Transverse colon (tissue), 4 donors: ENCODE measurements around the gene MIOX.

Experiments
- POLR2A ChIP-seq: fragments of 450-650 bp; IDR thresholded peaks from one replicate; pipeline ENCODE4 v1.6.1; 2016; ENCODE audit warnings: antibody characterized with exemption, mild to moderate bottlenecking, moderate library complexity
- POLR2AphosphoS5 ChIP-seq, 3 donors: sonication (generic); formaldehyde crosslinking; IDR thresholded peaks; one replicate each; pipeline ENCODE4 v1.6.1; 2016; ENCODE audit warnings: antibody characterized with exemption in 3 of 3
- TF ChIP-seq, protein P1 (sequence below), 5 experiments: fragments of 200-600 bp in 3 of 5; fragments of 450-650 bp in 2 of 5; sonication (generic) in 3 of 5; IDR thresholded peaks; 1 replicate in 2 of 5; 2 replicates in 3 of 5; pipeline ENCODE4 v1.5.1; 2016 to 2017; ENCODE audit warnings: antibody characterized with exemption in 5 of 5, inconsistent platforms in 3 of 5, mild to moderate bottlenecking in 2 of 5, moderate library complexity in 1 of 5

DNA sequence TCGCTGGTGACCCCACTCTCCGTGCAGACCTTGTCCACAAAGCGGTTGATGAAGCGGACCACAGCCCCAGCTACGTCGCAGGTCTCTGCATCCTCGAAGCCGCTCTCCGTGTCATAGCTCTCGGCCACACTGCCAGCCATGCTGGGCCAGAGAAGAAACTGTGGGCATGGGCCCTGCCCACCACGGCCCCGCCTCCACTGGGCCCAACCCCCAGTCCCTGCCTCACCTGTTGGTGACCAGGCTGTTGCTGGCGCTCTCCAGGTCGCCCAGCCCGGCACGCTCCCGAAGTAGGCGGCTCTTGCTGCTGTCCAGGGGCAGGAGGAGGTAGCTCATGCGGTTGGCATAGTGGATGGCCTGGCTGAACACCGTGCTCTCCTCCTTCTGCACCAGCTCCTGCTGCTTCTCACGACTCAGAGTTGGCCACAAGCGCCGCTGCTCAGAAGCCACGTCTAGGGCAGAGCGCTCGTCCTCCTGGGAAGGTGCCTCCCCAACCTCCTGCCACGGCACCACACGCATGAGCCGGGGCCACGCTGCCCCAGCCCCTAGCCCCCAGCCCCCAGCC is 24.6 kb upstream of the MIOX start:
- no peak for TF ChIP-seq POLR2A
- TF ChIP-seq, protein P1, sequence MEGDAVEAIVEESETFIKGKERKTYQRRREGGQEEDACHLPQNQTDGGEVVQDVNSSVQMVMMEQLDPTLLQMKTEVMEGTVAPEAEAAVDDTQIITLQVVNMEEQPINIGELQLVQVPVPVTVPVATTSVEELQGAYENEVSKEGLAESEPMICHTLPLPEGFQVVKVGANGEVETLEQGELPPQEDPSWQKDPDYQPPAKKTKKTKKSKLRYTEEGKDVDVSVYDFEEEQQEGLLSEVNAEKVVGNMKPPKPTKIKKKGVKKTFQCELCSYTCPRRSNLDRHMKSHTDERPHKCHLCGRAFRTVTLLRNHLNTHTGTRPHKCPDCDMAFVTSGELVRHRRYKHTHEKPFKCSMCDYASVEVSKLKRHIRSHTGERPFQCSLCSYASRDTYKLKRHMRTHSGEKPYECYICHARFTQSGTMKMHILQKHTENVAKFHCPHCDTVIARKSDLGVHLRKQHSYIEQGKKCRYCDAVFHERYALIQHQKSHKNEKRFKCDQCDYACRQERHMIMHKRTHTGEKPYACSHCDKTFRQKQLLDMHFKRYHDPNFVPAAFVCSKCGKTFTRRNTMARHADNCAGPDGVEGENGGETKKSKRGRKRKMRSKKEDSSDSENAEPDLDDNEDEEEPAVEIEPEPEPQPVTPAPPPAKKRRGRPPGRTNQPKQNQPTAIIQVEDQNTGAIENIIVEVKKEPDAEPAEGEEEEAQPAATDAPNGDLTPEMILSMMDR (IDR thresholded peaks at IDR 0.05), result no peak
- TF ChIP-seq POLR2AphosphoS5 (IDR thresholded peaks at IDR 0.05), result no peak
